Stimulated activated CD8-positive, alpha-beta memory T cell treated with anti-CD3 and anti-CD28 coated beads, Interleukin-7, amount 100 ng/mL, for 24 hours (primary cell): Measurements from ENCODE around the gene TMEM119.
"Not testable (repeated sequence)": the region's sequence is repeated elsewhere in the genome, so short reads cannot be mapped to it uniquely, and the experiment has no call there.

Source experiments
- DNase-seq: peaks from one replicate; pipeline ENCODE4 v3.0.0-alpha.2; 2020; ENCODE audit warnings: low read depth

Gene TMEM119

DNA sequence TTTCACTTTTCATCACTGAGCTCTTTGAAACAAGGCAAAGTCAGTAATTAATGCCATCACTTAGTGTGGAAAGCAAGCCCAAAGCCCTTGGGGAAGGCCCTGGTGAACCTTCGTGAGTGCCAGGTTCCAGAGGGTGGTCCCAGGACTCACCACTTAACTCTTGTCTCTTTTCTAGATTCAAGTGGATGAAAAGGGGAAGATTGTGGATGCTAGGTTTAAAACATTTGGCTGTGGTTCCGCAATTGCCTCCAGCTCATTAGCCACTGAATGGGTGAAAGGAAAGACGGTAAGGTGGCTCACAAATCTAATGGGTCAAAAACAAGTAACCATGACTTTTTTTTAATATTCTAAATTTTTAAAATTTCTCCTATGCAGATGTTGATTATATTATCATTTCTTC, 32.7 kb downstream of the TMEM119 start:
- no peak for DNase-seq

DNA sequence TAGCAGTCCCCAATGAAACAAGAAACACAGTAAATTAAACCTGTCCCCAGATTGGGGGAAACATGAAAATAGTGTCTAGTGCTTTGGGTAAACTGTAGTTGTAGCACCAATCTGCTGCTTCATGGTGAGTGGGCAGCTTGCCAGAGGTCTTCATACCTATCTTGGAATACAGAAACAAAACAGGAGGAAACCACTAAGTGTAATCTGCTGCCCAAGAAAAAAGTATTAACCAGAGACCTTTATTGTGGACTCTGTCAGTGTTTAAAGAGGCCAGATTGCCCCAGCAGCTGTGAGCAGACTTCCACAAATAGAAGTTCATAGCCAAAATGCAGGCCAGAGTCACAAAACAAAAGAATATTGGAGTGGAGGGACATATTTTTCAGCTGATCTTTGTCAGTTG, 33.2 kb downstream of the TMEM119 start:
- no peak for DNase-seq

DNA sequence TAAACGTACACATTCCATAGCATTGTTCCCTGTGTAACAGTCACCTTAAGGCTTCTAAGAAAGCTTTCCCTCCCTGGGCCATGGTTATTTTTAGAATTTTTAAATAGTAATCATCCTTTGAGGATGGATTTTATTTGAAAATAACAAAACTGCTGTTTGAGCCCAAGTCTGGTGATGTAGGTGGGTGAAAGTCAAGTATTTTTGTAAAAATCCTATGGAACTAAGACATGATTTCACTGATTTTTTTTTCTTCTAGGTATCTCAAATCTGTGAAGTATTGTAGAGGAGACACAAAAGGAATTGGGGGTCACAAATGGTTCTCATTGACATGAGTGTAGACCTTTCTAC, 34.1 kb downstream of the TMEM119 start:
- DNase-seq, result no peak

DNA sequence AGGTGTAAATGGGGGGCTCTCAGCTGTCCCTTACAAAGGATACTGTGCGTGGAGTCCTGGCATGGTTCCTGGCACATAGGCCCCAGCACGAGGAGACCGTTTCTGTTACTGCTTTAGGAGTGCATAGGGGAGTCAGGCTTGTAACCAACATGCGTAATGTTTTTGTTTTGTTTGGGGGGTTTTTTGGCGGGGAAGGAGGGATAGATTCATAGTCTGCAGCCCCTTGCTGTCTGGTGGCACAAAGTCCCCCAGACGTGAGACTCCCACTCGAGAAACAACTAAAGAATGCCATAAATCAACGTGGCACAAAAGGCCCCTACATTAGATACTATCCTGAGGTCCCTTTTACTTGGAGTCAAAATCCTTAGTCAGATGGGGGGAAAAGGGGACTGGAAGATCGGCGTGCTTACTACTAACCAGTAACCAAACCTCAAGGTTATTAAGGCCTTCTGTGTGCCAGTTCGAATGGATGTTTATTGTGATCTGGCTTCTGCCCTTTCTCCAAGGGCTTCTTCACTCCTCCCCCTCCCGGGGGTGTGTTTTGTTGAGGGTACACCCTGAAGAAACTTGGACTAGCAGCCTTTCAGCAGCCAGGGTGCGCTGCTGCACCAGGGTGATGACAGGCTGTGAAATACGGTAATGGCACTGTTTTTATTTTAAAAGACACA, 34.6 kb downstream of the TMEM119 start:
- DNase-seq, result peak; percentile 71

DNA sequence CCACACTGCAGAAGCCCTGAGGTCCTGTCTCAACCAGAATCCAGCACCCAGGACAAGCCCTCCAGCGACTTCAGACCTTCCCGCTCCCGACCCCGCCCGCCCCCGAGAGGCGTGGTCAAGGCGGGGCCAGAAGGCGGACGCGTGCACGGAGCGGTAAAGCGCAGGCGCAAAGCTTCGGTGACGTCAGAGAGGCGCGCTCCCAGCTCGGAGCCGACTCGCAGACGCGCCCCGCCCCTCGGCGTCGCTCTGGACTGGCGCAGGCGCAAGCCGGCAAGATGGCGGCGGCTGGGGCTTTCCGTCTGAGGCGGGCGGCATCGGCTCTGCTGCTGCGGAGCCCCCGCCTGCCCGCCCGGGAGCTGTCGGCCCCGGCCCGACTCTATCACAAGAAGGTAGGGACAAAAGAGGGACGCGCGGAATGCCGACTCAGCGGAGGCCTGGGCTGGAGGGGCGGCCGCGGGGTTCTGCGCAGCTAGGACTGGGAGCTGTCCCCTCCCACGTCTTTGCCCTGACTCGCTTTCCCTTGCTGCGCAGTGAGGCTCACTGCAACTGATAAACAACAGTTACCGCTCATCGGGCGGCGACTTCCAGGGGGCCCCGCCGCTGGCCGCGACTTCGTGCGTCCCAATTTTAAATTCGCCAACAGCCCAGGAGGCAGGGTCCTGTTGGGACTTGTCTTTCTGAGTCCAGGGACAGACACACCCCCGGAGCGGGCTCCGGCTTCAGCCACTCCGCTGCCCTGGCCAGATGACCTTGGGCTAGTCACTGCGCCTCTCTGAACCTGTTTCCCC, 35.3 kb downstream of the TMEM119 start, which contains the start of gene ISCU:
ISCU (plus strand) TSS at position 249 of the 788 bp plus-strand sequence; CDS start at position 276, 27 bp downstream.
- DNase-seq, result peak; percentile 98

DNA sequence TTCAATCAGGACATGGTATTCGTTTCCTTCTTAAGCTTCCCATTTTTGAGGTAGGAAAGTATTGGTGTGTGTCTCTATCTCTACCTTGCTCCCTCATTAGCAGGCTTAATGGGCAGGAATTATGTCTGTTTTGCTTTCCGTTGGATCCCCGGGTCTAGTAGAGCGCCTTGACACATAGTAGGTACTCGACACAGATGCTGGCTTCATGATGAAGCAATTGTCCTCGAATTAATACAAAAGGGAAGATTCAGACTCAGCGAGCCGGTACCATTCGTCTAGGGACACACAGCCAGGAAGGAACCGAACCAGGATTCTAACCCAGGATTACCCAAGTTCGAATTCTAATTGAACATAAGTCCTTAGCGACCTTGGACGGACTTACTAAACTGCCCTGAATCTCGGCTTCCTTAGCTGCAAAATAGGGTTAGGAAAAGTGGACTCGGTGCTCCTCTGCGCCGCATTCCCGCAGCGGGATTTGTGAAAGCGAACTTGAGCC, 36.0 kb downstream of the TMEM119 start:
- no peak for DNase-seq

DNA sequence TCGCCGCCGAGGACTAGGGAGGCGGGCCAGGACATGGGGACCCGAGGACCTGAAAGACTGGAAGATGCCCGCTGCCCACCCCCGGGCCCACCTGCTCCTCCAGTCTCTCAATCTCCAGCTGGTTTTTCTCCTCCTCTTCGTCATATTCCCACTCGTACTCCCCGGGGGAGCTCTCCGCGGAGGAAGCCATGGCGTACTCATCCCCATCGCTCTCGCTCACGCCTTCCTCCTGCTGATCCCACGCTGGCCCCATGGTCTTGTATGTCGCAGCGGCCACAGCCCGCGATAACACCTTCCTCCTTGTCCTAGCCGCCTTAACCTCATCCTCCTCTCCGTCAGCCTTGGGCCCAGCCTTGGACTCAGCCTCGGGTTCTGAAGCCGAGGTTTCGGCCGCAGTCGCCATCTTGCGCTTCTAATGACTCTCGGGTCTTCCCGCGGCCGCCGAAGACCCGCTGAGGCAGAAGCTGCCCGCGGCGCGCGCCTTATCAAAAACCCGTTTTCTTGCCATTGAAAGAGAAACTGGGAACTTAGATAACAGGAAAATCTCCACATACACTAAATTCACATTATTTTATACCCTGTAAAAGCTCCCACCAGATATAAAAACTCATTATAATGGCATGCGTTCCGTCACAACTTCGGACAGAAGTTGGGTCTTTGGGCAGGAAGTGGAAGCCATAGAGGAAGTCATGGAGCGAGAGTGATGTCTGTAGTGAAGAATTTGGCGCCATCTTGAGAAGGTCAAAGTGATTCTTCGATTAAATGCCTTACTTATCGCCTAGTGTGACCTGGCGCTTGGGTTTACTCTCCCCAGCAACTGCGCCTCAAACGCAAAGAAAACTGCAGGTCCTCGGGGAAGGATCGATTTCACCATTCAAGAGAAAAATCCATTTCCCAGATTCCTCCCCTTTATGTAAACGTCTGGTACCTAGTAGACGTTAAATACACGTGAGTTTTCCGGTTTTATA, 36.8 kb downstream of the TMEM119 start, which contains the start of gene SART3:
SART3 (minus strand) TSS at position 422 of the 968 bp plus-strand sequence; CDS start at position 403, 19 bp downstream.
- DNase-seq, result peak; percentile 56

DNA sequence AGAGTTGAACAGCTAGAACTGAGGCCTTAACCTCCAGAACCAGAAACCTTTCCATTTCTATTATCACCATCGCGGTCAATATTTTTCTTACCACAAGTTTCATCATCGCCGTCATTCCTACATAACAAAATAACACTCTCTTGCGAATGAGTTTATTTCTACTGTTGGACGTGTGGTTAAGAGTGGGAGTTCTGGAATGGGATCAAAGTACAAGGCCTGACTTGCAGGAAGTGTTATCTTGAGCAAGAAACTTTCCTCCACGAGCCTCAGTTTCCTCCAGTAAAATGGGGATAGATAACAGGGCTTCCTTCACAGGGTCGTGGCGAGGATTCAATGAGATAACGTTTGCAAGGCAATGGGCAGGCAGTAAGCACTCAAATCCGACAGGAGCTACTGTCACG, 37.6 kb downstream of the TMEM119 start:
- DNase-seq, result no peak

DNA sequence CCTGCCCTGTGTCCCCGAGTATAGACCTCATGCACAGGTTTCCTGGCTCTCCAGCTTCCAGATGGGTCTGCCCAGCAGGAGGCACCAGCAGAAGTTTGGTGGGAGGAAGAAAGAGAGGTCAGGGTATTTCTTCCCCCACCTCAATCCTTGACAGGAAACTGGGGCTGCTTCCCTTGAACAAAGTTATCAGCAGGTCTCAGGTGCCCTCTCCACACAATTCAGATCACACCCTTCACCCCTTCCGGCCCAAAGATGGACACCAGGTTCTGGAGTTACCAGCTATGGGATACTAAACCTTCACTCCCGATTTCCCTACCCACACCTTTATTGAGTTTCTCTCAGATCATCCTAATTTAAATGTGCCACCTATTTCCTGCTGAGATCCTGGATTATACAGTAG, 38.1 kb downstream of the TMEM119 start:
- DNase-seq, result no peak

DNA sequence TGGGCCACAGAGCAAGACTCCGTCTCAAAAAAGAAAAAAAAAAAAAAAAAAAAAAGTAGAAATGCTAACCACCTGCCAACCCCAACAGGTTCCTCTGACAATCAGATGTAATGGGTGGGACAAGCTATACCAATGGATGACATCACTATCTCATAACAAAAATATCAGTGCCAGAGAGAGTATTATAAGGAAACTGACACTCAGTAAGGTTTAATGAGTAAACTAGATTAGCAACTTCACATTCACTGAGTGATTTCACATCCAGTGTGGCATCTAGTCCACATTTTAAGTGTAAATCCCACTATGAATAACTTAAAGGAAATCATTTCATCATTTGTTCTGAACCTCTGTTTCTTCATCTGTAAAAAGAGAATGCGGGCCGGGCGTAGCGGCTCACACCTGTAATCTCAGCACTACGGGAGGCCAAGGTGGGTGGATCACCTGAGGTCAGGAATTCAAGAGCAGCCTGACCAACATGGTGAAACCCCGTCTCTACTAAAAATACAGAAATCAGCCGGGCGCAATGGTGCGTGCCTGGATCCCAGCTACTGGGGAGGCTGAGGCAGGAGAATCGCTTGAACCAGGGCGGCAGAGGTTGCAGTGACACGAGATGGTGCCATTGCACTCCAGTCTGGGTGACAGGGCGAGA, 38.8 kb downstream of the TMEM119 start:
- no peak for DNase-seq

DNA sequence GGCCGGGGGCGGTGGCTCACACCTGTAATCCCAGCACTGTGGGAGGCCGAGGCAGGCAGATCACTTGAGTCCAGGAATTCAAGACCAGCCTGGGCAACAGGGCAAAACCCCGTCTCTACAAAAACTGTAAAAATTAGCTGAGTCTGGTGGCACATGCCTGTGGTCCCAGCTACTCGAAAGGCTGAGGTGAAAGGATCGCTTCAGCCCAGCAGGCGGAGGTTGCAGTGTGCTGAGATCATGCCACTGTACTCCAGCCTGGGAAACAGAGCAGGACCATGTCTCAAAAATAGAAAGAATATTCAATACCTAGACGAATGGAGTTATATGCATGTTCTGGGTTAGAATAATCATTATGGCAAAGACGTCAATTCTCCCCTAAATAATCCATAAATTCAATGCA, 42.5 kb downstream of the TMEM119 start:
- not testable (repeated sequence) for DNase-seq

DNA sequence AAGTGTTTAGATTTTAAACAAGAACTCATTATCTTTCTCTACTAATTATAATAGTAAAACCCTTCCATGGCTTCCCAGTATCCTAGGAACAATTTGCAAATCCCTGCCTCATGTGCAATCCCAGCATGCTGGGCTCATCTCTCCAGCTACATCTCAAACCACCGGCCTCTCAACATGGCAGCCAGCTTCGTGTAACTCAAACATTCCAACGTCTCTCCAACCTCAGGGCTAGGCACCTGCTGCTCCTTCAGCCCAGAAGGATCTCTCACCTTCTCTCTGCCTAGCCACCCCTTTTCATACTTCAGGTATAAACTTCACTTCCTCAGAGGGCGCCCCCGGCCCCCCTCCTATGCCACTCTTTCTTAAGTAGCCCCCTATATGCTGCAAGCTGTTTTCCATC, 44.1 kb downstream of the TMEM119 start:
- DNase-seq, result no peak

DNA sequence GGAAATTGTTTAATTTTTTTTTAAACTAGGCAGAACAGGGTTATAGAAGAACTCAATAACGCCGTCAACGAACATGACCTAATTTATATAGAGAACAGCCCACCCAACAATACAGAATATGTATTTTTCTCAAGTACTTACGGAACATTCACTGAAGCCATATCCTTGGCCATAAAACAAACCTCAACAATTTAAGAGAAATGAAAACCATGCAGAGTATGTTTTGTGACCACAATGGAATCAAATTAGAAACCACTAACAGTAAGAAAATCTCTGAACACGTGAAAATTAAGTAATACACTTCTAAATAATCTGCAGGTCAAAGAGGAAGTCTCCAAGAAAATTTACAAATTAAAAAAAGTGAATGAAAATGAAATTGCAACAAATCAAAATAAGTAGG, 46.3 kb downstream of the TMEM119 start:
- no peak for DNase-seq

DNA sequence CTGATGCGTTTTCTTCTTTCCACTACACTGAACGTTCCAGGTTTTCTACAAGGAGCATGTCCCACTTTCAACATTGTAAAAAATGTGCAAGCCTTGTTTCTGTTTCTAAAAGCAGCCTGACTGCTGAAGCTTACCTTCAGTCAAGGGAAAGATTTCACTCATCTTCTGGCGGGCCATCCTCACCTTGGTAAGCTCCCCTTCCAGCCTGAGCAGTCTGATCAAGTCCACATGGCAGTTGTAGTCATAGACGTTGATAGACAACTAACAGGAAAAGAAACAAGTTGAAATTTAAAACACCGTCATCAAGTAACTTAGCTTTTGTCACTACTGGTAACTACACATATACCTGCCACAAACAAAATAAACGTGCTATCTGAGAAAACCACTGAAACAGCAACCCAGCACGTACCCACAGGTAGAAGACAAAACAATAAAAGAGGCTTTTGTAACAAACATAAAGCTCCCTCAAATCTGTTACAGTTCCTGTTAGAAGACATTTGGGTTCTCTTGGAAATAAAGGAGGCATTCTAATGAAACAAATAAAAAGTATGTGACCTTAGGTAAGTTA, 48.8 kb downstream of the TMEM119 start:
- DNase-seq, result no peak

DNA sequence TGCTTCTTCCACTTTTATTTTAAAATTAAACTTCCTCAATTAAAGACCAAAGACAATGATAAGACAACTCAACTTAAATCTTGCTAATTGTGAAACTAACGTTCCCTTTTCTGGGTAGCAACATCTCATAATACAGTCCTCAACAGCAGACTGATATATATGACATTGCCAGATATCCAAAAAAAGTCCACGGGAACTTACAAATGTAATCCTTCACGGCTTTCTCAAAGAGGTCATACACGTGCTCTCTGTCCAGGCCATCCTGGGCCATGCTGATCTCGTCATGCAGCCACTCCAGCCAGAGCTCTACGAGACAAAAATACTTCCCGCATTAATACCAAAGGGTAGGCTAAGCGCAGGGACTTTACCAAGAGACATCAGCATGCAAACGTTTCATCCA, 50.2 kb downstream of the TMEM119 start:
- no peak for DNase-seq

DNA sequence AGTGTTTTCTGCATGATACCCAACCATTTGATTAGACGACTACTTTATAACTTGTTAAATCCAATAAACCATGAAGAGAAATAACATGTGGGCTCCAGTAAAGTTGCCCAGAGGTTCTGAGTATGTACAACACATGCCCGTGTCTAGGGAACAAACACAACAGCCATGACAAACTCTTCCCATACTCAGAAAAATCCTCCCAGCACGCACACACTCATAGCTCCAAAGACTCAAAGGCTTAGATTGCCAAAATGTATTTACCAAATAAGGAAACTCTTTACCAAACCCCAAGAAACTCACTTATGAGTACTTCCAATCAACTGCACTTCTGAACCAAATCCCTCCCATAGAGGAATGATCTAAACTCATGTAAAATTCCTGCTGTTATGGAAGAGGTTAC, 54.2 kb downstream of the TMEM119 start:
- no peak for DNase-seq

DNA sequence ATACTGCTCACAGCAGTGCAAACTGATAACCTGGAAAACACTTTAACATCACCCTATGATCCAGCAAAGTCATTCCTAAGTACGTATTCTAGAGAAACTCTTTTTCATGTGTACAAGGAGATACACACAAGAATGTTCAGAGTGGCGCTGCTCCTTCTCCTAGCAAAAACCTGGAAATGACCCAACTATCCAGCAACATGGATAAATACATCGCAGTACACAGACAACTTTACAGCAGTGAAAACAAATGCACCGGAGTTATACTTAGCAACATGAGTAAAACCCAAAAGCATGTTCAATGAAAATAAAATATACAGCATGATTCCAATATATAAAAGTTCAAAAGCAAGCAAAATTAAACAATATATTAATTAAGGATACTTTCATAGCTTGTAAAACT, 55.6 kb downstream of the TMEM119 start:
- no peak for DNase-seq
